Measurements from ENCODE around the gene ASPHD2.

DNA sequence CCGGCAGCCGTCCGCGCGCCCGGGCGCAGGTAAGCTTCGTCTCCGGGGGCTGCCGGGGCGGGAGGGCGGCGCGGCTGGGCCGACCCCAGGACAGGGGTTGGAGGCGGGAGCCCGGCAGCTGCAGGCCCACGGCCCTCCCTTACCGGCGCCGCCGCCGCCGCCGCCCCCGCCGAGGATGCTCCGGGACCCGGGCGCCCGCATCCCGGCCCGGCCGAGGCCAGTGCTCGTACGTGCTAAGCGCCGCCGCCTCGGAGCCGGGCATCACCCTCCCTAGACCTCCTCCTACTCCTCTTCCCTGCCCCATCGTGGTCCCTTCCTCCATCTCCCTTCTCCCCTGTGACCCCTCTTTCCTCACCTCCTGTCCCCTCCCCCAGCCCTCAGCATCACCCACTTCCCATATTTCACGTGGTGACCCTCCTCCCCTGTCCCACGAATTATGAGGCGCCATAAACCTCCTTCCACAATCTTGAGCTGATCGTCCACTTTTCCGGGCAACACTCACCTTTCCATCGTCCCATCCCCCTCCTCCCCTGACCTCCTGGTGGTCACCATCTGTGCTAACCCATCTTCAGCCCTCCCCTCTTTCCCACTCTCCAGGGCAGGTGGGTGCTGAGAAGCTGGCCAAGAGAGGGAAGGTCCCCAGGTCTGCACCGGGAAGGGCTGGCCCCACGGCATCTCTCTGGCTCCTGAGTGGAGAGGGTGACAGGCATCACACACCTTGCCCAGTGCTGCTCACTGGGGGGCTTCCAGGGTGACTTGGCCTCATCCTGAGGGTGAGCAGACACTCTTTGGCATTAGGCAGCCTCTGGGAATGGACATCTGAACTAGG, 612 bp downstream of the ASPHD2 start:
- TF ChIP-seq ESRRA (IDR thresholded peaks at IDR 0.05; ENCODE audit: low read length) (no peak), STAT3 (IDR thresholded peaks at IDR 0.05; ENCODE audit: low read depth, low read length) (no peak), CHD4 (IDR thresholded peaks at IDR 0.05) (no peak), MXI1 (IDR thresholded peaks at IDR 0.05; ENCODE audit: low read depth, low read length) (no peak), EZH2 (IDR thresholded peaks at IDR 0.05; ENCODE audit: borderline replicate concordance, control insufficient read depth, low read depth, low read length) (no peak), MTA3 (IDR thresholded peaks at IDR 0.05; ENCODE audit: borderline replicate concordance, low read length) (no peak), NR2C2 (IDR thresholded peaks at IDR 0.05; ENCODE audit: borderline replicate concordance, control insufficient read depth, insufficient read length, low read depth) (no peak), JUND (IDR thresholded peaks at IDR 0.05; ENCODE audit: low read depth, low read length) (no peak)
- TF ChIP-seq, protein P1, sequence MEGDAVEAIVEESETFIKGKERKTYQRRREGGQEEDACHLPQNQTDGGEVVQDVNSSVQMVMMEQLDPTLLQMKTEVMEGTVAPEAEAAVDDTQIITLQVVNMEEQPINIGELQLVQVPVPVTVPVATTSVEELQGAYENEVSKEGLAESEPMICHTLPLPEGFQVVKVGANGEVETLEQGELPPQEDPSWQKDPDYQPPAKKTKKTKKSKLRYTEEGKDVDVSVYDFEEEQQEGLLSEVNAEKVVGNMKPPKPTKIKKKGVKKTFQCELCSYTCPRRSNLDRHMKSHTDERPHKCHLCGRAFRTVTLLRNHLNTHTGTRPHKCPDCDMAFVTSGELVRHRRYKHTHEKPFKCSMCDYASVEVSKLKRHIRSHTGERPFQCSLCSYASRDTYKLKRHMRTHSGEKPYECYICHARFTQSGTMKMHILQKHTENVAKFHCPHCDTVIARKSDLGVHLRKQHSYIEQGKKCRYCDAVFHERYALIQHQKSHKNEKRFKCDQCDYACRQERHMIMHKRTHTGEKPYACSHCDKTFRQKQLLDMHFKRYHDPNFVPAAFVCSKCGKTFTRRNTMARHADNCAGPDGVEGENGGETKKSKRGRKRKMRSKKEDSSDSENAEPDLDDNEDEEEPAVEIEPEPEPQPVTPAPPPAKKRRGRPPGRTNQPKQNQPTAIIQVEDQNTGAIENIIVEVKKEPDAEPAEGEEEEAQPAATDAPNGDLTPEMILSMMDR (IDR thresholded peaks at IDR 0.05 in 2 of 3, conservative IDR thresholded peaks at IDR 0.05 in 1 of 3; ENCODE audit: control insufficient read depth in 2 of 3, extremely low read depth in 1 of 3, insufficient read depth in 1 of 3, low read depth in 3 of 3, low read length in 3 of 3): no peak
- TF ChIP-seq, protein P2, sequence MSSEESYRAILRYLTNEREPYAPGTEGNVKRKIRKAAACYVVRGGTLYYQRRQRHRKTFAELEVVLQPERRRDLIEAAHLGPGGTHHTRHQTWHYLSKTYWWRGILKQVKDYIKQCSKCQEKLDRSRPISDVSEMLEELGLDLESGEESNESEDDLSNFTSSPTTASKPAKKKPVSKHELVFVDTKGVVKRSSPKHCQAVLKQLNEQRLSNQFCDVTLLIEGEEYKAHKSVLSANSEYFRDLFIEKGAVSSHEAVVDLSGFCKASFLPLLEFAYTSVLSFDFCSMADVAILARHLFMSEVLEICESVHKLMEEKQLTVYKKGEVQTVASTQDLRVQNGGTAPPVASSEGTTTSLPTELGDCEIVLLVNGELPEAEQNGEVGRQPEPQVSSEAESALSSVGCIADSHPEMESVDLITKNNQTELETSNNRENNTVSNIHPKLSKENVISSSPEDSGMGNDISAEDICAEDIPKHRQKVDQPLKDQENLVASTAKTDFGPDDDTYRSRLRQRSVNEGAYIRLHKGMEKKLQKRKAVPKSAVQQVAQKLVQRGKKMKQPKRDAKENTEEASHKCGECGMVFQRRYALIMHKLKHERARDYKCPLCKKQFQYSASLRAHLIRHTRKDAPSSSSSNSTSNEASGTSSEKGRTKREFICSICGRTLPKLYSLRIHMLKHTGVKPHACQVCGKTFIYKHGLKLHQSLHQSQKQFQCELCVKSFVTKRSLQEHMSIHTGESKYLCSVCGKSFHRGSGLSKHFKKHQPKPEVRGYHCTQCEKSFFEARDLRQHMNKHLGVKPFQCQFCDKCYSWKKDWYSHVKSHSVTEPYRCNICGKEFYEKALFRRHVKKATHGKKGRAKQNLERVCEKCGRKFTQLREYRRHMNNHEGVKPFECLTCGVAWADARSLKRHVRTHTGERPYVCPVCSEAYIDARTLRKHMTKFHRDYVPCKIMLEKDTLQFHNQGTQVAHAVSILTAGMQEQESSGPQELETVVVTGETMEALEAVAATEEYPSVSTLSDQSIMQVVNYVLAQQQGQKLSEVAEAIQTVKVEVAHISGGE (CRISPR knock-in tag; IDR thresholded peaks at IDR 0.05): no peak
